Testis (tissue), 2 donors: ENCODE results near the gene METTL25B.

ENCODE experiments used
- CTCF ChIP-seq, 3 experiments: fragments of 450-650 bp in 2 of 3; fragments of 200-600 bp in 1 of 3; sonication (generic) in 1 of 3; IDR thresholded peaks; one replicate each; pipeline ENCODE4 v1.5.1; 2016 to 2019; ENCODE audit warnings: antibody characterized with exemption in 3 of 3, mild to moderate bottlenecking in 2 of 3, moderate library complexity in 1 of 3
- POLR2A ChIP-seq: fragments of 450-650 bp; IDR thresholded peaks from one replicate; pipeline ENCODE4 v1.6.1; 2017; ENCODE audit warnings: antibody characterized with exemption, mild to moderate bottlenecking, moderate library complexity

GRCh38 chr1:156697481-156697880, 30.8 kb upstream of the METTL25B start:
- no peak for TF ChIP-seq POLR2A
- no peak for TF ChIP-seq CTCF (IDR thresholded peaks at IDR 0.05)
